Endodermal cell (in vitro differentiated cells): ENCODE data around the gene RFPL1. TPM values are rescaled to one million over a fixed set of nuclear protein-coding genes. Genes with fewer than 3 reads are reported as not detected.

Experiments
- DNase-seq: peaks from one replicate; pipeline ENCODE4 v3.0.0-alpha.2; 2017
- H3K27ac ChIP-seq: 2 replicates; pipeline ENCODE4 v1.5.1; 2013; ENCODE audit warnings: mild to moderate bottlenecking, low read depth, low read length, moderate library complexity
- H3K27me3 ChIP-seq: 2 replicates; pipeline ENCODE4 v1.6.1; 2013; ENCODE audit warnings: mild to moderate bottlenecking, low read length, moderate library complexity; ENCODE audit not compliant: insufficient read depth, control insufficient read depth, poor library complexity, severe bottlenecking
- H3K36me3 ChIP-seq: 2 replicates; pipeline ENCODE4 v1.7.0; 2013; ENCODE audit warnings: mild to moderate bottlenecking, low read length, moderate library complexity; ENCODE audit not compliant: control insufficient read depth, insufficient read depth
- H3K4me1 ChIP-seq: one replicate; pipeline ENCODE4 v1.7.0; 2013; ENCODE audit warnings: low read length; ENCODE audit not compliant: control insufficient read depth, insufficient read depth
- H3K4me3 ChIP-seq: 2 replicates; pipeline ENCODE4 v1.5.1; 2013; ENCODE audit warnings: mild to moderate bottlenecking, low read length, moderate library complexity
- H3K9ac ChIP-seq: 2 replicates; pipeline ENCODE4 v1.6.1; 2013; ENCODE audit warnings: mild to moderate bottlenecking, low read length, moderate library complexity; ENCODE audit not compliant: poor library complexity, severe bottlenecking; ENCODE audit errors: extremely low read depth
- H3K9me3 ChIP-seq: 2 replicates; pipeline ENCODE4 v1.6.1; 2013; ENCODE audit warnings: mild to moderate bottlenecking, low read length, moderate library complexity; ENCODE audit not compliant: control insufficient read depth
- H3K27ac Mint-ChIP-seq: 2 replicates; pipeline ENCODE4 v1.8.0; 2020; ENCODE audit warnings: mixed read lengths
- H3K27me3 Mint-ChIP-seq: 2 replicates; pipeline ENCODE4 v1.8.0; 2021; ENCODE audit warnings: mild to moderate bottlenecking, mixed read lengths; ENCODE audit not compliant: insufficient read depth
- H3K36me3 Mint-ChIP-seq: 2 replicates; pipeline ENCODE4 v1.8.0; 2020; ENCODE audit warnings: low read depth, mixed read lengths
- H3K4me1 Mint-ChIP-seq: 2 replicates; pipeline ENCODE4 v1.8.0; 2020; ENCODE audit warnings: mixed read lengths
- H3K4me3 Mint-ChIP-seq: 2 replicates; pipeline ENCODE4 v1.8.0; 2020; ENCODE audit warnings: mild to moderate bottlenecking, moderate library complexity, mixed read lengths
- H3K9me3 Mint-ChIP-seq: 2 replicates; pipeline ENCODE4 v1.8.0; 2020; ENCODE audit warnings: mild to moderate bottlenecking, mixed read lengths
- WGBS, 2 experiments: methylation state at CpG; one replicate each; pipeline versions ENCODE4 v1.1.5 to v1.1.7; 2013; ENCODE audit warnings: missing lambda C conversion rate in 2 of 2, mixed read lengths in 1 of 2; ENCODE audit not compliant: insufficient coverage in 1 of 2, insufficient read length in 1 of 2; 5-methylcytosine and 5-hydroxymethylcytosine counted together
- total RNA-seq, 2 donors: library from RNA; stranded (reverse); fragmentation: NEBNext Ultra II Directional in 1 of 2; extraction: Animal tissue kit (Norgen Biotek cat#: 25700) in 1 of 2; gene quantifications; 2 replicates in 1 of 2; 3 replicates in 1 of 2; pipeline ENCODE4 v1.2.1, GENCODE V29; 2021
- TF ChIP-seq, protein P1 (sequence below): fragments of 200-600 bp; sonication (generic); conservative IDR thresholded peaks from 2 replicates; pipeline ENCODE4 v1.5.0; 2021; ENCODE audit warnings: antibody characterized with exemption, mild to moderate bottlenecking

The RFPL1 gene
- total RNA-seq, 2 donors from 2014 or later: not detected

DNA sequence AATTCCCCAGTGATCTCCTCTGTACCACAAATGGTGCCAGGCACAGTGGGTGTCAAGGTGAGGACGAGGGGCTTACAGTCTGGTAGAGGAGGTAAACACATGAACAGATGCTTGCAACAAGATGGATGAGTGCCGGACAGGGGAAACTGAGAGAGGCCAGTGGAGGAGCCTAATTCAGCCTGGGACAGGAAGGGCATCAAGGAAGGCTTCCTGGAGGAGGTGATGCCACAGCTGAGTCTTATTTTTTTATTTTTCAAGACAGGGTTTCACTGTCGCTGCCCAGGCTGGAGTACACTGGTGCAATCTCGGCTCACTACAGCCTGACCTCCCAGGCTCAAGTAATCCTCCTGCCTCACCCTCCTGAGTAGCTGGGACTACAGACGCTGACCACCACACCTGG is 22.9 kb downstream of the RFPL1 start:
- no peaks in the 10 kb centered on the region for H3K36me3 Mint-ChIP-seq
- no peak overlapping the region for H3K27ac Mint-ChIP-seq
- Histone ChIP-seq H3K27ac (no peak overlapping the region), H3K9me3 (no peaks in the 10 kb centered on the region), H3K4me1 (no peaks in the 10 kb centered on the region), H3K27me3 (no peaks in the 10 kb centered on the region), H3K4me3 (no peak overlapping the region), H3K9ac (no peak overlapping the region), H3K36me3 (no peaks in the 10 kb centered on the region)
- H3K4me3 Mint-ChIP-seq: no peak overlapping the region
- no peaks in the 10 kb centered on the region for H3K9me3 Mint-ChIP-seq
- H3K4me1 Mint-ChIP-seq: peaks cover 2% of the 10 kb centered on the region
- TF ChIP-seq, protein P1, sequence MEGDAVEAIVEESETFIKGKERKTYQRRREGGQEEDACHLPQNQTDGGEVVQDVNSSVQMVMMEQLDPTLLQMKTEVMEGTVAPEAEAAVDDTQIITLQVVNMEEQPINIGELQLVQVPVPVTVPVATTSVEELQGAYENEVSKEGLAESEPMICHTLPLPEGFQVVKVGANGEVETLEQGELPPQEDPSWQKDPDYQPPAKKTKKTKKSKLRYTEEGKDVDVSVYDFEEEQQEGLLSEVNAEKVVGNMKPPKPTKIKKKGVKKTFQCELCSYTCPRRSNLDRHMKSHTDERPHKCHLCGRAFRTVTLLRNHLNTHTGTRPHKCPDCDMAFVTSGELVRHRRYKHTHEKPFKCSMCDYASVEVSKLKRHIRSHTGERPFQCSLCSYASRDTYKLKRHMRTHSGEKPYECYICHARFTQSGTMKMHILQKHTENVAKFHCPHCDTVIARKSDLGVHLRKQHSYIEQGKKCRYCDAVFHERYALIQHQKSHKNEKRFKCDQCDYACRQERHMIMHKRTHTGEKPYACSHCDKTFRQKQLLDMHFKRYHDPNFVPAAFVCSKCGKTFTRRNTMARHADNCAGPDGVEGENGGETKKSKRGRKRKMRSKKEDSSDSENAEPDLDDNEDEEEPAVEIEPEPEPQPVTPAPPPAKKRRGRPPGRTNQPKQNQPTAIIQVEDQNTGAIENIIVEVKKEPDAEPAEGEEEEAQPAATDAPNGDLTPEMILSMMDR: no peak
- 85 to 89% methylated on average over 3 to 5 of the region's 5 CpGs for WGBS, 2 experiments
- no peak for DNase-seq
- H3K27me3 Mint-ChIP-seq: no peaks in the 10 kb centered on the region

DNA sequence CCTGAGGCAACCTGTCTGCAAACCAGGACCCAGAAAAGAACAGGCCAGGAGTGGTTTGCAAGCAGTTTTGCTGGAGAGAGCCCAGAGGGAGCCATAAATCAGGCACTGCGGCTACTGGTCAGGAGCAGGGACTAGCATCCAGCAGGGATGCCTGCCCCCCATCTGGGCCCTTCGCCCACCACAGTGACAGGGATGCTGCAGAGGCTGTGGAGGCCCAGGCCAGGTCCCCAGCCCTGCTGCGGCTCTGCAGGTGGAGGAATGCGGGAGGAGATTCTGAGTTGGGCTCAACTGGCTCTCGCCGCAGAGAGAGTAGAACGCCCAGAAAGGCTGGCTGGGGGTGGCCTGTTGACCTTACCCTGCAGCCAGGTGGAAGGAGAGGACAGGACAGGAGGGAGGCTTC is 25.2 kb downstream of the RFPL1 start:
- TF ChIP-seq, protein P1: no peak
- Histone ChIP-seq H3K27ac (no peak overlapping the region), H3K9ac (no peak overlapping the region), H3K36me3 (no peaks in the 10 kb centered on the region), H3K27me3 (peaks cover 7% of the 10 kb centered on the region), H3K4me1 (no peaks in the 10 kb centered on the region), H3K4me3 (no peak overlapping the region), H3K9me3 (no peaks in the 10 kb centered on the region)
- Mint-ChIP-seq H3K4me1 (peaks cover 2% of the 10 kb centered on the region), H3K4me3 (no peak overlapping the region), H3K27me3 (peaks cover 11% of the 10 kb centered on the region), H3K36me3 (no peaks in the 10 kb centered on the region), H3K27ac (no peak overlapping the region), H3K9me3 (no peaks in the 10 kb centered on the region)
- peak; percentile 61 for DNase-seq
- WGBS, 2 experiments: 86 to 93% methylated on average over 1 to 7 of the region's 7 CpGs

DNA sequence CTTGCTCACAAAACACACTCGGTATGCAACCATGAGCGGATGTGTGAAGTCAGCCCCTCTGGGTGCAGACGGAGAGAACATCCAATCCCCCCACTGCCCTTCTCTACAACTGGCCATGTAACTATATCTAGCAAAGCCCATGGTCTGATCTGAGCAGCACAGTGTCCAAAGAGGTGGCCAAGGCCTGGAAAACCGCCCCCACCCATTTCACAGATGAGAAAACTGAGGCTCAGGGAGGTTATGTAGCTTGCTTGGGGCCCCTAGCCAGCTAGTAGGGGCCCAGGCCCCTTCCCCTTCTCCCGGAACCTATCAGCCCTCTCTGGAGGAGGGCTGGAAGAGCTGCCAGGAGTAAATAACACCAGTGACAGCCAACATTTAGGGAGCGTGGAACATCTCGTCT is 26.2 kb downstream of the RFPL1 start:
- H3K27me3 ChIP-seq: peaks cover 17% of the 10 kb centered on the region
- TF ChIP-seq, protein P1: no peak
- peaks cover 18% of the 10 kb centered on the region for H3K27me3 Mint-ChIP-seq
- no peak overlapping the region for H3K9ac ChIP-seq
- no peak for DNase-seq
- no peaks in the 10 kb centered on the region for H3K9me3 Mint-ChIP-seq
- no peaks in the 10 kb centered on the region for H3K36me3 ChIP-seq
- H3K4me1 ChIP-seq: no peaks in the 10 kb centered on the region
- H3K4me3 Mint-ChIP-seq: no peak overlapping the region
- no peak overlapping the region for H3K4me3 ChIP-seq
- 86 to 94% methylated on average over 3 to 7 of the region's 7 CpGs for WGBS, 2 experiments
- no peaks in the 10 kb centered on the region for H3K36me3 Mint-ChIP-seq
- no peak overlapping the region for H3K27ac ChIP-seq
- H3K27ac Mint-ChIP-seq: no peak overlapping the region
- H3K9me3 ChIP-seq: no peaks in the 10 kb centered on the region
- peaks cover 2% of the 10 kb centered on the region for H3K4me1 Mint-ChIP-seq
